ENCODE results near the gene ATP1B1.

ATP1B1 gene

GRCh38 chr1:169098380-169098779, 8.1 kb upstream of the ATP1B1 start:
- no peak for DNase-seq

DNA sequence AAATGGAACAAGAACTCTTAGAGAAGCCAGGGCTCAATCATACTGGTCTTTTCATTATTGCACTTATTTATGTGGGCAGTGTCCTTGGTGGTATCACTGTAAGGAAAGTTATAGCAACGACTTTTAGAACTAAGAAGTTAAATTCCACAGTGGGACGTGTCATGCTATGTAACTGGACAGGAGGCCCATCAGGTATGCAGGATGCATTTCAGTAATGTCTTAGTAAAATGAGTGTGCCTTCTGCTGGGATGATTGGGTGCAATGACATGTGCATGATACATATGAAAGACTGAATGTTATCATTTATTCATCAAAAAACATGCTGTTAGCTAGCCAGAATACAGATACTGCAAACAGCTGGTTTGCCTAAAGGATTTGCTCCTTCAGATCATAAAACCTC, 6.9 kb upstream of the ATP1B1 start:
- DNase-seq: no peak

DNA sequence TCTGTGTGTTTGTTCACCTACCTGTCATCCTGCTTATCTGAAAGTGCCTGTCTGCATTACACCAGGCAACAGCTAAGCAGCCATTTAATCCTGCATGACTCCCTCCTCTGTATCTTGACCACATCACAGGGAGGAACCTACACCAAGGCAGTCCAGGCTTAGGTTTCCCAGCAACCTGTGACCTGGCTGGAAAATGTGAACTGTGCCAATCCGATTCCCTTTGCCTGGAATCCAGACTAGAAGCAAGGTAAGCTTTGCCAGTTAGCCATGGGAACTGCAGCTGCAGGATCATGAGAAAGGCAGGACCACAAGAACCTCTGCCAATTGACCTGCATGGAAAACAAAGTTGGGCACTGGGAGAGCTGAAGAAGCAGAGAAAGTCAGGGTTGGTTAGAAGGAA, 6.3 kb upstream of the ATP1B1 start:
- no peak for DNase-seq

DNA sequence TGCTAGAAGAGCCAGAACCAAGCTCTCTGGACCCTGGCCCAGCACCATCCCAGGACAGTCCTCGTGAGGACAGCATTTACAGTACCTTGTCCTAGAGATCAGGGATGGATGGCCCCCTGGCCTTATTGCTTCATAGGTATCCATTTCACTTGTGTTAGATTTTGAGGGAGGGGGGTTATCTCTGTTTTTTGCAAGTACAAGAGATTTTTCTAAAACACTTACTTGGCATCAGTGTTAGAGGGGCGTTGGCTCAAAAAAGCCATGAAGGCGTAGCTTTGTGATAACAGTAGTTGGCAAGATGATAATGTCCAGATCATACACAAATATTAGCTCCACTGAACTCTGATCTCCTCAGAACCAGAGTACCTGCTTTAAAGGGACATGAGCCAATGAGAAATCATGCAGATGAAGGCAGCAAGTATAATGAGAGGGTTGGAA, 5.8 kb upstream of the ATP1B1 start:
- no peak for DNase-seq

DNA sequence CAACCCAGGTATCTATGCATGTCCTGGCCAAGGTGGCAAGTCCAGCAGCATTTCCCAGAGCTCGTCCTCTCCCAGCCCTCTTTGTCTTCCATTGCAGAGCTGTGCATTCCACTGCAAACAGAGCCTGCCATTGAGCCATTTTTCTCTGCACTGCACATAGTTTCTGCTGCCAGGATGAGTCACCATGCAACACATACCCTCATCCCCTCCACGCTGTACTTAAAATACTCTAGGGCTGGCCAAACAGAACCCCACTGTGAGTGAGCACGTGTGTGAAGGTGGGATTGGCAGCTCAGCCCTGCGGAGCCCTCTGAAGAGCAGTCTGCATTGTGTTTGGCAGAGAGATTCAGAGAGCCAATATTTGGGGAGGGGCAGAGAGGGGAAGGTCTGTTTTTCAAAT, 3.9 kb upstream of the ATP1B1 start:
- DNase-seq: no peak

DNA sequence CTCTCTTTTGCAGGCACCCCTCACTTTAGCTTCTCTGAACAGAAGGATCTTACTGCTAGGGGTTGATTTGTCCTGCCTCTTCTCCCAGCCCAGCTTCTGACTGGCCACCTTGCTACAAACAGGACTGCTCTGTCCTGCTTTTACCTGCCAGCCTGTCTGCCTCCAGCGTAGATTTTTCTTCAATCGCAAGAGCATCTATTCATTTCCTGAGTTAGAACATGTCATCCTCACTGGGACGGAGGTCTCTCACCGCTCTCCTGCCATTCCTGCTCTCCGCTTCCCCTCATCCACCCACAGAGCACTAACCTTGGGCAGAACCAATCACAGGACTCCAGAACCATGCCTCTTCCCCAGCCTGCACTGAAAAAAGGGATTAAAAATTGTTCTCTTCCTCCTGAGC, 3.5 kb upstream of the ATP1B1 start:
- no peak for DNase-seq

GRCh38 chr1:169103480-169103893, 3.0 kb upstream of the ATP1B1 start:
- DNase-seq: no peak

DNA sequence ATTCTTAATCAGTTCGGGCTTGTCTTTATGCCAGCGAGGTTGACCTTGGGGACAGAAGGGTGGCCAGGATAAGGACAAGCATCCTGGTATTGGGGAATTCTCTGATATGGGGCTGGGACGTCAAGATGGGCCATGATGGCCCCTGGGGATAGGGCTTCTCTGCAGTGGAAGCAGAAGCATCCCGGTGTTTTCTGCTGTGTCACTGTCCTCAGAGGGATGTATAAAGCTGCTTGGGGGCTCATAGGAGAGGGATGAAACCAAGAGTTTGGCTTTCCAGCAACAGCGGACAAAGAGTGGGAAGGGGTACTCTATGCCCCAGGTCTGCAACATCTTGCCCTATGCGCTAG, 1.4 kb upstream of the ATP1B1 start:
- DNase-seq: no peak

DNA sequence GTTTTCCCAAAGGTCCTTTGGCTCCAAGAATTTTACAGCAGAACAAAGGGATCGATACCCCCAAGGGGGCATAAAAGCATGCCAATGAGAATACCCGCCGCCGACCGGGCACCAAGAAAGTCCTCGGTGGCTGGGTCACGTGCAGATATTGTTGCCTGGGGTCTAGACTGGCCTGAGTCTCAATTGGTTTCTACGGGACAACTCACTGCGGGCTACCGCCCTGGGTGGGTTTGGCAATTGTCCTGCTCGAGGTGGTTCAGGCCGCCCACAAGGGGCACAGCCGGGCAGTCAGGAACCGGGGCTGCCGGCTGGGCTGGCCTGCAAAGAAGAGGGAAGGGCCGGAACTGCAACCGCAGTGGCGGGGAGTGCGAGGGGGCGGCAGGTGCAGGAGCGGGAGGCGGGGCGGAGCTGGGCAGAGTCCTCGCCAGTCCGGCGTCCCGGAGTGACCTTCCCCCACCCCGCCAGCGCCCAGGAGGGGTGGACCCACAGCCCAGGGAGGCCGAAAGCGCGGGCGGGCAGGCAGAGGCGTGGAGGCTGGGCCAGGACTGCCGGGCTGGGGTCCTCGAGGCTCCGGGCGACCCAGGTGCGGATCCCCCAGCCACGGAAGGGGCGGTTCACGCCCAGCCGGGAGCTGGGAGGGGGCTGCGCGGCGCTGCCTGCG, 926 bp upstream of the ATP1B1 start:
- DNase-seq: no peak

- DNase-seq: no peak
These were observed 572 bp downstream of the ATP1B1 start for GRCh38 chr1:169106921-169107602.

DNA sequence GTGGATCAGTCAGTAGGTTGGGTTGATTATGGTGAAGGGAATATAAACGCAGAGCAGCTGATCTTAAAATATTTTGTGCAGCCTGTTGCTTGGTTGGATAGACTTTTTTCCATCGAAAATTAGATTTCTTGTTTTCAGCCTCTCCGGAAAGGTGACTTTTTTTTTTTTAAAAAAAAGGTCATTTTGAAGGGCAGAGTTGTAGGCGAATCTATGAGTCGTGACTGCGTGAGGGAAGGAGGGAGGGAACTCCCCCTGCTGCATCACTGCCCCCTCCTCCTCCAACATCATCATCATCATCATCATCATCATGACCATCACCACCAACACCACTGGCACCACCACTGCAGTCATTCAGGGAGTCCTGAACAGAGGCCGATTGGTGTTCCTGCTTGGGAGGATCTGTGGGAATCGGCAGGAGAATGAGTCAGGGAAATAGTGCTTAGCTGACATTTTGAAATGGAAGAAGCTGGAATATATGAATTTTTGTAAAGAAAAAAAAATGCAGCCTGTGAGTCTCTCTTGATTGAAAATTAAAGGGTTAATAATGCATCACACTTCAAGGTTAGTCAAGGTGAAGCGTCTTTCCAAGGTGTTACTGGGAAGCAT, 1.2 kb downstream of the ATP1B1 start:
- DNase-seq: peak; percentile 38

GRCh38 chr1:169108223-169108622, 1.7 kb downstream of the ATP1B1 start:
- no peak for DNase-seq

GRCh38 chr1:169108863-169109560, 2.5 kb downstream of the ATP1B1 start:
- no peak for DNase-seq

DNA sequence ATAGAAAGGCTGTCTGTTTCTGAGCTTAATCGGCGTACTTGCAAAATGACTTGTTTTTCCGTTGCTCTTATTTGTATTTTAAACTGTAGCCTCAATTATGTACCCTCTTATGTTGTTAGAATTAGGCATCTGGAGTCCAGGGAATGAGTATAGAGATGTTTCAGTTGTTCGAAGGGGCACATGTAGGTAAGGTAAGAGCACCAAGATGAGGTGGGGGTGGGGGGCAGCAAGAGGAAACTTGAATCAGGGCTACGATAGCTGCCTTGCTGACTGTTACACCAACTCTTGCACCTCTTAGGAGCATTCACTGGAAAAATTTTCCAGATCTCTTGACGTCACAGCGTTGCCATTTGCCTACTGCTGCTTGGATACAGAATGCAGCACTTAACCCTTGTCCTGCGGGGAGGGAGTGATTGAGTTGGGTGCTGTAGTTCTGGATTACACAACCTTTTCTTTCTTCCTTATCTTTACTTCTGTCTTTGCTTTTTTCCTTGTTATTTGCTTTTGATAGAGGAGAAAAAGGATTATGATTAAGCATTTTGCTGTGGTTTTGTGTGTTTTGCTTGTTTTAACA, 3.2 kb downstream of the ATP1B1 start:
- DNase-seq: no peak

- no peak for DNase-seq
These were observed 3.7 kb downstream of the ATP1B1 start for GRCh38 chr1:169110236-169110635.

GRCh38 chr1:169110689-169111447, 4.4 kb downstream of the ATP1B1 start:
- DNase-seq: no peak

DNA sequence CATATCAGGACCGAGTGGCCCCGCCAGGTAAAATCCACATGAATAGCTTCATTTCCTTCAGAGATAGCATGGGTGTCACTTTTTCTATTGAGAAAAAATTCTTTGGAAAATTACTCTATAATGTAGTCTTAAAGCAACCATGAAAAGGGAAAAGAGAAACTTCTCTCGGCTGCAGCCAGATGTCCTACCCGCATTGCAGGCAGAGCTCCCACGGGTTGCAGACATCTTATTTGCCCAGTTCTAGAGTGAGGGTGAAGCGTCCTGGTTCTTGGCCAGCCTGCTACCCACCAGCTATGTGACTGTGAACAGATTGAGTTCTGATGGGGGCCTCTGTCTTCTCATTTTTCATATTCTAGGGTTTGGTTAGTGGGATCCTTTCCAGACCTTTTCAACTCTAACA, 5.0 kb downstream of the ATP1B1 start:
- DNase-seq: no peak

DNA sequence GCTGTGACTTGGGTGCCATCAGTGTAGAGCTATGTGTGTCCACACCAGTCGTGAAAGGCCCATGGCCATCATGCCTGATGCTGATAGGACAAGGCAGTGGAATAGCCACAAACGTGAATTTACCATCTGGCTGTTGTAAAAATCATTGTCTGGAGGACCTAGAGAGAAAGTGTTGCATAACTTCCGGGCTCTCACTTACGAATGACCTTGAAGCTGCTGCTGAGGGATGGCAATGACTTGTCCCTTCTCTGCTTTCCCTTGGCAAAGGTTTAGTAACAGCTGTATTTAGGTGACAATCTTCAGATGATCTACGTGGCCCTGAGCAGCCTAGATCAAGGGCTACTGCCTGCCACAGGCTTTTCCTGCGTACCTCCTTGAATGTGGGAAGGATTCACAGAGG, 5.8 kb downstream of the ATP1B1 start:
- no peak for DNase-seq

- no peak for DNase-seq
These were observed 7.2 kb downstream of the ATP1B1 start for GRCh38 chr1:169113613-169114119.

- no peak for DNase-seq
These were observed 9.5 kb downstream of the ATP1B1 start for GRCh38 chr1:169115891-169116585.

DNA sequence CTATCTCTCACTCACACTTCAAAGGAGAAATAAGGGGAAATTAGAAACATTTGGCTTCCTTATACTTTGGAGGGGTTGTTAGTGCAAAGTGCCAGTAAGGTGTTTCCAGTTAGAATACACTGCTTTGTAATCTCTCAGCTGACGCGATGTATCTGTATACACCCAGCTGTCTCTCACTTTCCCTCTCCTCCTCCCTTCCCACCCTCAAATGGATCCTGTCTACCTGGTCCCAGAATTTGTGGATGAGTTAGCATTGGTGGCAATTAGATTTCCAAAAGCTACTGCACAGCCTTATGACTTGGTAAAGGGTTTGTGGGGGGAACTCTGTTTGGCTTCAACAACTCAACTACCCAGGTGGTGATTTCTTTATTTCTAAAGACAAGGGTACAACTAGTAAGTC, 10.5 kb downstream of the ATP1B1 start:
- DNase-seq: no peak

GRCh38 chr1:169117599-169117998, 11.1 kb downstream of the ATP1B1 start:
- no peak for DNase-seq

Data from stimulated activated CD4-positive, alpha-beta T cell treated with anti-CD3 and anti-CD28 coated beads, Interleukin-4, amount 100 ng/mL, for 24 hours (primary cell).